ENCODE results near the gene AKAP12.

DNA sequence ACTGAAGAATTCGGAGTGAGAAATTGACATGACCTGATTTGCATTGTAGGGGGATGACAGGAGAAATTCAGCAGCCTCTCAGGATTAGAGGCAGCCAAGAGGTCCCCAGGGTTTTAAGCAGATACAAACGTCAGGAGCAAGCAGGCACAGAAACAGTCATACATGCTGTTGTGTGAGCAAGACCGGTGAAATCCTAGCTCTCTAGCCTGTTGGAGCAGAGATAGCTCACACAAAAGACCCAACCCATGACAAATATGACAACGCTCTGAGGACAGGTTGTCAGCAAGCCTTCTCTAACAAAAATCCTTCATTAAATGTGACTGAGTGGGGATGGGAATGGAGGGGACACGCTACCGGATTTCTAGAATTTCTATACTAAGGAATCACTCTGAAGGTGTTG lies 23.0 kb upstream of the AKAP12 start:
- TF ChIP-seq, protein P1, sequence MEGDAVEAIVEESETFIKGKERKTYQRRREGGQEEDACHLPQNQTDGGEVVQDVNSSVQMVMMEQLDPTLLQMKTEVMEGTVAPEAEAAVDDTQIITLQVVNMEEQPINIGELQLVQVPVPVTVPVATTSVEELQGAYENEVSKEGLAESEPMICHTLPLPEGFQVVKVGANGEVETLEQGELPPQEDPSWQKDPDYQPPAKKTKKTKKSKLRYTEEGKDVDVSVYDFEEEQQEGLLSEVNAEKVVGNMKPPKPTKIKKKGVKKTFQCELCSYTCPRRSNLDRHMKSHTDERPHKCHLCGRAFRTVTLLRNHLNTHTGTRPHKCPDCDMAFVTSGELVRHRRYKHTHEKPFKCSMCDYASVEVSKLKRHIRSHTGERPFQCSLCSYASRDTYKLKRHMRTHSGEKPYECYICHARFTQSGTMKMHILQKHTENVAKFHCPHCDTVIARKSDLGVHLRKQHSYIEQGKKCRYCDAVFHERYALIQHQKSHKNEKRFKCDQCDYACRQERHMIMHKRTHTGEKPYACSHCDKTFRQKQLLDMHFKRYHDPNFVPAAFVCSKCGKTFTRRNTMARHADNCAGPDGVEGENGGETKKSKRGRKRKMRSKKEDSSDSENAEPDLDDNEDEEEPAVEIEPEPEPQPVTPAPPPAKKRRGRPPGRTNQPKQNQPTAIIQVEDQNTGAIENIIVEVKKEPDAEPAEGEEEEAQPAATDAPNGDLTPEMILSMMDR (IDR thresholded peaks at IDR 0.05; ENCODE audit: poor library complexity, severe bottlenecking) = no peak
- peak; percentile 30 for TF ChIP-seq POLR2AphosphoS5 (IDR thresholded peaks at IDR 0.05)
- TF ChIP-seq TAF1 (IDR thresholded peaks at IDR 0.05; ENCODE audit: low read depth) = no peak

All from neural cell (in vitro differentiated cells).